Epithelial cell of proximal tubule (primary cell): ENCODE results near the gene CD40. TPM values are rescaled to one million over a fixed set of nuclear protein-coding genes. Genes with fewer than 3 reads are reported as not detected.

Source experiments
- DNase-seq: peaks from one replicate; pipeline ENCODE4 v3.0.0-alpha.2; 2011; ENCODE audit warnings: low read depth
- H3K4me3 ChIP-seq: 2 replicates; pipeline ENCODE4 v1.5.1; 2011; ENCODE audit warnings: low read depth, mild to moderate bottlenecking, low read length
- CTCF ChIP-seq: conservative IDR thresholded peaks from 2 replicates; pipeline ENCODE4 v1.5.1; 2012; ENCODE audit warnings: low read depth, mild to moderate bottlenecking, low read length
- total RNA-seq: library from RNA; depleted of rRNA; stranded (reverse); fragments of >200 nt; gene quantifications from 2 replicates; pipeline ENCODE4 v1.2.3, GENCODE V29; 2015

CD40 gene
- total RNA-seq, 1 donor from 2014 or later = 74.7 TPM

GRCh38 chr20:46107061-46107460 is 11.1 kb upstream of the CD40 start:
- no peak for TF ChIP-seq CTCF
- no peak for DNase-seq
- no peak overlapping the region for H3K4me3 ChIP-seq

GRCh38 chr20:46108435-46108841 is 9.7 kb upstream of the CD40 start:
- H3K4me3 ChIP-seq = no peak overlapping the region
- TF ChIP-seq CTCF = no peak
- DNase-seq = no peak

GRCh38 chr20:46108976-46109375 is 9.1 kb upstream of the CD40 start:
- no peak for DNase-seq
- H3K4me3 ChIP-seq = no peak overlapping the region
- TF ChIP-seq CTCF = no peak

GRCh38 chr20:46111028-46111835 is 6.9 kb upstream of the CD40 start:
- DNase-seq = no peak
- no peak overlapping the region for H3K4me3 ChIP-seq
- TF ChIP-seq CTCF = no peak

- no peak for DNase-seq
- no peak for TF ChIP-seq CTCF
These were observed 6.3 kb upstream of the CD40 start for GRCh38 chr20:46111836-46112212.

GRCh38 chr20:46112430-46113112 is 5.5 kb upstream of the CD40 start:
- no peak for TF ChIP-seq CTCF
- no peak for DNase-seq
- no peak overlapping the region for H3K4me3 ChIP-seq

More at GRCh38 chr20:46111836-46112212, 6.3 kb upstream of the CD40 start:
- no peak overlapping the region for H3K4me3 ChIP-seq
